HG03095 (cell line): Measurements from ENCODE around the gene GRK3.

Experiments
- ATAC-seq: cut with Tn5 transposase; IDR thresholded peaks from one replicate; pipeline ENCODE4 v1.9.1; 2021; ENCODE audit warnings: moderate library complexity; ENCODE audit not compliant: unreplicated experiment

Gene GRK3

DNA sequence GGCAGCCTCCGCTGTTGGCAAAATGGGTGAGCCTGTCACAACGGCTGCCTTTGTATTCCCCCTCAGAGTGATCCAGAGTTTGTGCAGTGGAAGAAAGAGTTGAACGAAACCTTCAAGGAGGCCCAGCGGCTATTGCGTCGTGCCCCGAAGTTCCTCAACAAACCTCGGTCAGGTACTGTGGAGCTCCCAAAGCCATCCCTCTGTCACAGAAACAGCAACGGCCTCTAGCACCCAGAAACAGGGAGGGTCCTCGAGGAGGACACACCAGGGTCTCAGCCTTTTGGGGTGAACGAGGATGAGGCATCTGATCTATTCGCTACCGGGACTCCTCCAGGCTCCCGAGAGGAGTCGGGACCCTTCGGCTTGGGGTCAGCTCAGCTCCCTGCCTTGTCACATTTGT, 157.7 kb downstream of the GRK3 start:
- ATAC-seq = no peak

DNA sequence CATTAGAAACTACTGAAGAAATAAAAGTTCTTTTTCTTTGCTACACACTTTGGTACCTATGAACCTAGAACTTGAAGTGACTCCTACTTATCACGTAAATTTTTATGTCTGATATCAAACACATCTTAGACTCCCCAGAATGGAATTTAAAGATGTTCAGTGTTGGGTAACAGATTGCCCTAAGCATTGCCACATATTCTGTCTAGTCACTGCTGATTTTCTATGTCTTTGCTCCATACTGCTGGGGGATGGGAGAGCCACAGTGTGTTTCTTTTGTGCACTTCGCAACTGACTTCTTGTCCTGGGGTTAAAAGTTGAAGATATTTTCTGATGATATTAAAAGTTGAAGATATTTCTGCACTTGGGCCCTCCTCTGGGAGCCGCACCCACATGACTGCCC, 158.2 kb downstream of the GRK3 start:
- ATAC-seq = no peak

DNA sequence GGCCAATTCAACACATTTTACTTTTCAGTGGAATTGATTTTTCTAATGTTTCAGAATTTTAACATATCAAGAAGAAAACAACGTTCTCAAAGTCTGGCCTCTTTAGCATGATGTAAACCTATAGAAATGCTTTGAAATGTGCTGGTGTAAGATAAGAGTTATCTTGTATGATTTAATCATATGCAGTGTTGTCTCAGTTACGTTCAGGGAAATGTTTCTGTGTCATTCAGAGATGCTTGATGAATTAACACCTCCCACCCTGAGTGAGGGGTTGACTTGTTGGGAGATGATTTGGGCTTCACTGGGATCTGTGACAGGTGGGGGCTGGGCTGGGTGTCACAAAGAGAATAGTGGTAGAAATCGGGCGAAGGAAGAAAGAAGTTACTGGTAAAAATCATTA, 161.8 kb downstream of the GRK3 start:
- no peak for ATAC-seq

GRCh38 chr22:25728071-25728470, 163.6 kb downstream of the GRK3 start:
- no peak for ATAC-seq

DNA sequence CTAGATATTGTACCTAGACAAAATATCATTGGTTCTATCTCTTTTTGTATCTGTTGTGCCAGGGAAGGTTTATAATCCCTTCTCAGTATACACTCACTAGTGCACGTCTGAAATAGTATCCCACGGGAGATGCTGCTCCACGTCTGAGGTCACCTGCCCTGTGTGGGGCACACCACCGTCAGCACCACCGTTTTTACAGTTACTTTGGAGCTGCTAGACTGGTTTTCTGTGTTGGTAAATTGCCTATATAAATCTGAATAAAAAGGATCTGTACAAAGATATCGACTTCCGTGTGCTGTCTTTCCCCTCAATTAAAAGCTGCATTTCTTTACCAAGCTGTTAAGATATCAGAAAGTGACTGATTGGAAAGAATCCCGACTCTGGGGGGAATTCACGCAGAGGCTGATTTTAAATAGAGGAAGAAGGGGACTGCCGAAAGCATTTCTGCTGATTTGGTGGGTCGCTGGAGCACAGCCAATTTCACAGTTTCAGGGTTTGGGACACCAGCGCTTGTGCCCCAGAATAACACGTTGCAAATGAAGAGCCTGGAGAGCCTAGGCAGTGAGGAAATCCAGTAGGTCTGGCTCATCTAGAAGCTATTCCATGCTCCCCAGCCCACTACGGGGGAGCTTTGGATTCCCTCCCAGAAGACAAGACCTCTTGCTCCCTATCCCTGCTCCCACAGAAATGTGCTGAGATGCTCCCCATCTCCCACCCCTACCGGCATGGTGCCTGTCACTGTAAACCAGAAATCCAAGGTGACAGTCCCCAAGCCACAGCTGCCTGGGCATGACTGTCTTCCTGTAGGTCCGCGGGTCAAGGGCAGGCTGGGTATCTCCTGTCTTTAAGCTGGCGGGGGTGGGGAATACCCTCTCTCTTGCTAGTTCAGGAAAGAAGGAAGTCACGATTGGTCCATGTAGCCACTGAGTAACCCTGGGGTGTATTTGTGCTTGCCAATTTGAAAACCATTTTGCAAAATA, 164.8 kb downstream of the GRK3 start:
- no peak for ATAC-seq

- ATAC-seq = no peak
Measured at GRCh38 chr22:25735650-25736049, 171.2 kb downstream of the GRK3 start.

GRCh38 chr22:25736378-25737011, 172.0 kb downstream of the GRK3 start:
- ATAC-seq = no peak

DNA sequence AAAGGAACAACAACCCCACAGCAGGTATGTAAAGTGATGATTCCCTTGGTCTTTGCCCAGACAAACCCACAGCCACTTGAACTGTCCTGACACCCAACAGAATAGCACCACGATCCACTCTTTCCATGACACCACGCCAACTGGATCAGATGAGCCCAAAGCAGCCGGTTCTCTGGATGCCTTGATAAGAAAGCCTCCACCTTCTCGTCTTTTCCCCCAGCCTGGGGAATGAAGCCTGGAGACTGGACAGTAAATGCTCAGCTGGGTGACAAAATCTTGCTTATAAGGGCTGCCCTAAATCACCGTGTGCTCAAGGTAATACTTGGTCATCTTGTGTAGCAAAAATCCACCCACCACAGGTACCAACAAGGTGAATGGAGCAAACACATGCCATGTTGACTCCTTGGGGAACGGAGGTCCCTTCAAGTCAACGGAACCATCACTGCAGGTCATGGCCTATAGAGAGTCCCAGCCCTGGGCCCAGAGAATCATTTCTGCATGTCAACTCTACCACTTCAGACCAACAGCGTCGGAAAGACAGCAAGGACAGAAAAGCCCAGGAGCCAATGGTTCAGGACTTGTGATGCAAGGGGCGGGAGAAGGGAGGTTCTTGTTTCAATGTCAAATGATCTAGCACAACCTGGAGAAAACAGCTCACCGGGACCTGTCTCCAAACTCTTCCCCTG, 175.3 kb downstream of the GRK3 start:
- ATAC-seq = no peak

DNA sequence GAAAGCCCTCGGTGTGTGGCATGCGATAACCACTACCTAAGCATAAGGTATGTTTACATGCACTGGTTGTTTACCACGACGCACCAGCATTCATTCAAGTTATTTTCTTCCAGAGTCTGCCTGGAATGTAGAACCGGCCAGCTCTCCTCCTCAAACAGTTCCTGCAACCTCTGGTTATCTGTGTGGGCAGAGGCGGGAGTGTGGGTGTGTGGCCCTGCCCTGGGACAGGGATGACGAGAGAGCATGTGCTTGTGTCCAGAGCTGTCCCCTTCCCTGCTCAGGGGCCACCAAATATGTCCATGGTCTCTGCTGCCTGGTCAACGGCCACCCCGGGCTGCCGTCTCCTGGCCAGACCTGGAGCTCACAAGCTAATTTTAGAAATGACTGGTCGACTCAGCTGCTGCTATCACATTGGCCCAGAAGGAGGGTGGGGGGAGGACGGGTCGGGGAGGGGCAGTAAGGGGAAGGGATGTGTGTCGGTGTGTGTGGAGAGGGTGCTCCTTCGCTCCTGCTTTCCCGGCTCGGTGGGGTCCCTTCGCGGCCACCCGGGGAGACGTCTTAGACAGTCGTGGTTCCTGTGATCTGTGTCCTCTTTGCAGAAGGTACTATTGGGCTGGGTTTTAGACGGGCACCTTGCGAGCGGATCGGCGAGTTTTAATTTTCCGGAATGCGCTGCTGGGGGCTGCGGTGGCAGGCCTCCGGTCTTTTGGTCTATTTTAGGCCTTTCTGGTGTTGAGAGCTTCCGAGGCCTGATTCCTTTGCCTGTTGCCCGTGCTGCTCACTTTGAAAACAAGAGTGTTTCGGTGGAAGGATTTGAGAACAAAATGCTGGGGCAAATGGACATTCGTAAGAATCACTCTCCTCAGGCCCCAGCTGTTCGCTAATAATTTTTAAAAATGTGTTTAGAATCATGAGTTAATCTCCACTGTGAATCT, 177.5 kb downstream of the GRK3 start, which contains the start of gene MYO18B:
TSS of gene MYO18B (plus strand) at position 497 of the 935 bp plus-strand sequence. CDS start 18,905 bp downstream, outside the sequence.
- no peak for ATAC-seq

DNA sequence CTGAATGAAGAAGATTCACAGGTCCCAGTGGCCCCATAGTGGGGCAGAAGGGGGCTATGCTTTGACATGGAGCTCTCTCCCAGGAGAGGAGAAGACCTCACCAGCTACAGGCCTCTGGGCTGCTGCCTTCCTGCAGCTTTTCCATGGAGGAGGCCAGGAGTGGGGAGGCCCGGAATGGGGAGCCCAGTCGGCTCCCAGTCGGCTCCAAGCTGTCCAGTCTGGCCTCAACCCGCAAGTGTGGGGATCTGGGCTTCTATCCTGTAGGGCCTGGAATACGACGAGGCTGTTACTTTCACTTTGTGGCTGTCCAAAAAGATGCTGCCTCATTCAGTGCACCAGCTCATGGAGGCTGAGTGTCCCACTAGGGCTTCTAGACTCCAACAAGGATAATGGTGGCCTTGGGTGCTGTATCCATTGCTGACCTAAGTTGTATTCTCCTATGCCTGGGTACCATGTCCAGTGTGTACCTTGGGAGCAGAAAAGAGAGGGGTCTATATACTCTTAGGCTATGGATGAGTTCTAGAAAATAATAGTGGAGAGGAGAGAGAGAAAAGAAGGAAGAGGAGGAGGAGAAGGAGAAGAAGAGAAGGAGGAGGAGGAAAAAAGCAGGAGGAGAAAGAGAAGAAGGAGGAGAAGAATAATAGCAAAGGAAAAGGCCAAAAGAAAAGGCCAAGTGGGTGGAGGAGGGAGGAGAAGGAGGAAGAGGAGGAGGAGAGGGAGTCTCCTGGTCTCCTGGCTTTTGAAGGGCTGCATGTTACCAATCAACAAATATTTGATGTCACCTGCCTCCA, 178.6 kb downstream of the GRK3 start:
- no peak for ATAC-seq

GRCh38 chr22:25744694-25745093, 180.2 kb downstream of the GRK3 start:
- ATAC-seq = no peak

GRCh38 chr22:25745341-25746011, 181.0 kb downstream of the GRK3 start:
- ATAC-seq = no peak

DNA sequence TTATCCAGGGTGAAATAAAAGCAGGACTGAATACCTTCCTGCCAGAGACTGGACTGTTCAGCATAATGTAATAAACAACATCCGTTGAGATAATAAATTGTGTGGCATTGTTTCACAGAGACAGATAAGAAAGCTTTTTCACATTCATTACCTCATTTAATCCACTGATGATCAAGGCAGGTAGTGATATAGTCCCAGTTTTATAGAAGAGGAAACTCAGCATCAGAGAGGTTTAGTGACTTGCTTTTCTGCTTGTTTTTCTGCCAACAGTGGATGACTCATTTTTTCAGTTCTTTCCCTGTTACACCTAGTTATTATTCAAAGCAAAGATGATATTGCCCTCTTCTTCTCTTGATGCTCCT, 181.5 kb downstream of the GRK3 start:
- no peak for ATAC-seq

GRCh38 chr22:25747245-25747944, 182.9 kb downstream of the GRK3 start:
- no peak for ATAC-seq

GRCh38 chr22:25748140-25748539, 183.7 kb downstream of the GRK3 start:
- no peak for ATAC-seq

GRCh38 chr22:25748704-25749103, 184.2 kb downstream of the GRK3 start:
- no peak for ATAC-seq

DNA sequence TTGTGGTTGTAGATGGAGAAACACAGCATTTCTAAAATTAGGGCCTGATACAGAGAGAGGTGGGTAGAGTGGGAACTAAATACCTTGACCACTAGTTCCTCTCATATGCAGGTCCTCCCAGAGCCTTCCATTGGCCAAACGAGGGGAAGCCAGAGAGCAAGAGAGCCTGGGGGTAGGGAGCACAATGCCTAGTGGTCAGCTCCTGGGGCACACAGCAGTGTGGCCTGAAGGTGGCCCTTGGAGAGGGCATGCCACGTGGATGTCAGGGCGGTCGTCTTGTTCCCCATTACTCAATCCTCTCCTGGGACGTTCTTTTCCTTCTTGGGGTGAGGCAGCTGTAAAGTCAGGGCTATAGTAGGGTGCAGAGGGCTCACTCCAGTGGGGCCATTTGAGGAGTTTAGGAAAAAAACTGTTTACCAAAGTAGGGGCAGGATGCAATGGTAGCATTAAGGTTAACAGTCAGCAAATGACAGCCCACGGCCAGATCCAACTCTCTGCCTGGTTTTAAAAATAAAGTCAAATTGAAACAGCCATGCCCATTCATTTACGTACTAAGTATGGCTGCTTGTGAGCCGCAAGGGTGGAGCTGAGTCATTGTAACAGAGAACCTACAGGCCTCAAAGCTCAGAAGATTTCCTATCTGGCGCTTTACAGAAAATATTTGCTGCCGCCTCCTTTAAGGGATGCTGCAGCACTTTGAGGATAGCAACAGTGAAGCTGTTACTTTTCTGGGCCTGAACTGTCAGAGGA, 185.1 kb downstream of the GRK3 start:
- peak; percentile 75 for ATAC-seq
